Activated naive CD8-positive, alpha-beta T cell treated with anti-CD3 and anti-CD28 coated beads, Interleukin-2, amount 10 ng/mL, durations not matched to agents 7 days and 5 days (primary cell): ENCODE results near the gene SQOR. TPM values are rescaled to one million over a fixed set of nuclear protein-coding genes. Genes with fewer than 3 reads are reported as not detected.

Source experiments
- ATAC-seq: fragments of 150-1000 bp; cut with Tn5 transposase; one replicate; pipeline ENCODE4 v1.10.0; 2021; ENCODE audit warnings: low read depth, moderate library complexity
- POLR2A ChIA-PET: fragments of 350-600 bp; sonication (Branson Sonifier 250); formaldehyde crosslinking; loops from one replicate; lab custom pipeline; 2021; ENCODE audit warnings: antibody characterized with exemption; lab: Charles Lee
- DNase-seq: peaks from one replicate; pipeline ENCODE4 v3.0.0; 2021
- H3K27ac Mint-ChIP-seq: one replicate; pipeline ENCODE4 v1.8.0; 2022; ENCODE audit warnings: mild to moderate bottlenecking, mixed read lengths
- H3K27me3 Mint-ChIP-seq: one replicate; pipeline ENCODE4 v1.8.0; 2022; ENCODE audit warnings: mild to moderate bottlenecking, moderate library complexity, mixed read lengths
- H3K36me3 Mint-ChIP-seq: one replicate; pipeline ENCODE4 v1.8.0; 2021; ENCODE audit warnings: mild to moderate bottlenecking, mixed read lengths
- H3K4me1 Mint-ChIP-seq: one replicate; pipeline ENCODE4 v1.8.0; 2021; ENCODE audit warnings: mixed read lengths
- H3K4me3 Mint-ChIP-seq: one replicate; pipeline ENCODE4 v1.8.0; 2022; ENCODE audit warnings: mild to moderate bottlenecking, moderate library complexity, mixed read lengths
- H3K9me3 Mint-ChIP-seq: one replicate; pipeline ENCODE4 v1.8.0; 2021; ENCODE audit warnings: mixed read lengths
- total RNA-seq, 2 experiments: library from RNA; stranded (reverse); gene quantifications; one replicate each; pipeline ENCODE4 v1.2.3, GENCODE V29; 2021

SQOR gene
- total RNA-seq, 2 experiments from 2014 or later, result 65.6 to 66.8 TPM

GRCh38 chr15:45657254-45657653 is 22.4 kb downstream of the SQOR start:
- no peak for DNase-seq
- Mint-ChIP-seq H3K27ac (no peak overlapping the region), H3K4me3 (no peak overlapping the region), H3K9me3 (peaks cover 2% of the 10 kb centered on the region), H3K4me1 (peaks cover 15% of the 10 kb centered on the region), H3K27me3 (no peaks in the 10 kb centered on the region), H3K36me3 (peaks cover 17% of the 10 kb centered on the region)
- POLR2A ChIA-PET, result no interaction called here
- no peak for ATAC-seq

- Mint-ChIP-seq H3K27me3 (no peaks in the 10 kb centered on the region), H3K4me3 (no peak overlapping the region), H3K4me1 (peaks cover 12% of the 10 kb centered on the region), H3K9me3 (peaks cover 2% of the 10 kb centered on the region), H3K27ac (no peak overlapping the region), H3K36me3 (peaks cover 17% of the 10 kb centered on the region)
- no peak for ATAC-seq
- POLR2A ChIA-PET, result no interaction called here
- DNase-seq, result no peak
Observed at GRCh38 chr15:45657764-45658545, 23.1 kb downstream of the SQOR start.

- Mint-ChIP-seq H3K36me3 (peaks cover 25% of the 10 kb centered on the region), H3K4me3 (no peak overlapping the region), H3K4me1 (peaks cover 7% of the 10 kb centered on the region), H3K9me3 (no peaks in the 10 kb centered on the region), H3K27ac (no peak overlapping the region), H3K27me3 (no peaks in the 10 kb centered on the region)
- POLR2A ChIA-PET, result no interaction called here
- DNase-seq, result no peak
- no peak for ATAC-seq
Observed at GRCh38 chr15:45660231-45660979, 25.6 kb downstream of the SQOR start.

- H3K4me1 Mint-ChIP-seq, result peaks cover 13% of the 10 kb centered on the region
- DNase-seq, result no peak
- peaks cover 30% of the 10 kb centered on the region for H3K36me3 Mint-ChIP-seq
- no peak overlapping the region for H3K4me3 Mint-ChIP-seq
- ATAC-seq, result no peak
- H3K27me3 Mint-ChIP-seq, result no peaks in the 10 kb centered on the region
- no peak overlapping the region for H3K27ac Mint-ChIP-seq
- POLR2A ChIA-PET, result no interaction called here
- no peaks in the 10 kb centered on the region for H3K9me3 Mint-ChIP-seq
Observed at GRCh38 chr15:45662375-45662774, 27.5 kb downstream of the SQOR start.

- Mint-ChIP-seq H3K27me3 (no peaks in the 10 kb centered on the region), H3K4me1 (peaks cover 15% of the 10 kb centered on the region), H3K27ac (no peak overlapping the region), H3K36me3 (peaks cover 33% of the 10 kb centered on the region), H3K9me3 (no peaks in the 10 kb centered on the region), H3K4me3 (no peak overlapping the region)
- ATAC-seq, result no peak
- no peak for DNase-seq
- POLR2A ChIA-PET, result no interaction called here
Observed at GRCh38 chr15:45664451-45664850, 29.6 kb downstream of the SQOR start.

- H3K4me3 Mint-ChIP-seq, result no peak overlapping the region
- ATAC-seq (no peak), DNase-seq (no peak)
- no peaks in the 10 kb centered on the region for H3K27me3 Mint-ChIP-seq
- H3K4me1 Mint-ChIP-seq, result peaks cover 15% of the 10 kb centered on the region
- peaks cover 32% of the 10 kb centered on the region for H3K36me3 Mint-ChIP-seq
- POLR2A ChIA-PET, result no interaction called here
- no peak overlapping the region for H3K27ac Mint-ChIP-seq
- H3K9me3 Mint-ChIP-seq, result no peaks in the 10 kb centered on the region
Observed at GRCh38 chr15:45665261-45665660, 30.4 kb downstream of the SQOR start.

- H3K4me1 Mint-ChIP-seq, result peaks cover 15% of the 10 kb centered on the region
- ATAC-seq (no peak), DNase-seq (no peak)
- no peaks in the 10 kb centered on the region for H3K9me3 Mint-ChIP-seq
- peaks cover 33% of the 10 kb centered on the region for H3K36me3 Mint-ChIP-seq
- POLR2A ChIA-PET, result no interaction called here
- no peaks in the 10 kb centered on the region for H3K27me3 Mint-ChIP-seq
- no peak overlapping the region for H3K27ac Mint-ChIP-seq
- no peak overlapping the region for H3K4me3 Mint-ChIP-seq
Observed at GRCh38 chr15:45666119-45666875, 31.5 kb downstream of the SQOR start.

GRCh38 chr15:45667002-45667401 is 32.2 kb downstream of the SQOR start:
- Mint-ChIP-seq H3K27me3 (no peaks in the 10 kb centered on the region), H3K9me3 (no peaks in the 10 kb centered on the region), H3K4me3 (no peak overlapping the region), H3K4me1 (peaks cover 15% of the 10 kb centered on the region), H3K36me3 (peaks cover 32% of the 10 kb centered on the region), H3K27ac (no peak overlapping the region)
- DNase-seq (no peak), ATAC-seq (no peak)
- POLR2A ChIA-PET, result no interaction called here

GRCh38 chr15:45668386-45668785 is 33.6 kb downstream of the SQOR start:
- no peak for DNase-seq
- peaks cover 32% of the 10 kb centered on the region for H3K36me3 Mint-ChIP-seq
- no peaks in the 10 kb centered on the region for H3K27me3 Mint-ChIP-seq
- no peak for ATAC-seq
- H3K9me3 Mint-ChIP-seq, result no peaks in the 10 kb centered on the region
- POLR2A ChIA-PET, result no interaction called here
- H3K27ac Mint-ChIP-seq, result peak overlapping the region; percentile 11
- no peak overlapping the region for H3K4me3 Mint-ChIP-seq
- H3K4me1 Mint-ChIP-seq, result peaks cover 15% of the 10 kb centered on the region

- H3K4me1 Mint-ChIP-seq, result peaks cover 11% of the 10 kb centered on the region
Observed at GRCh38 chr15:45669422-45669821, 34.6 kb downstream of the SQOR start.

GRCh38 chr15:45670091-45670490 is 35.3 kb downstream of the SQOR start:
- Mint-ChIP-seq H3K4me1 (peaks cover 9% of the 10 kb centered on the region), H3K27me3 (no peaks in the 10 kb centered on the region), H3K4me3 (no peak overlapping the region), H3K36me3 (peaks cover 23% of the 10 kb centered on the region), H3K9me3 (no peaks in the 10 kb centered on the region), H3K27ac (no peak overlapping the region)
- DNase-seq (no peak), ATAC-seq (no peak)
- POLR2A ChIA-PET, result no interaction called here

More at GRCh38 chr15:45669422-45669821, 34.6 kb downstream of the SQOR start:
- Mint-ChIP-seq H3K9me3 (no peaks in the 10 kb centered on the region), H3K27me3 (no peaks in the 10 kb centered on the region), H3K27ac (no peak overlapping the region), H3K36me3 (peaks cover 27% of the 10 kb centered on the region), H3K4me3 (no peak overlapping the region)
- ATAC-seq (no peak), DNase-seq (no peak)
- POLR2A ChIA-PET, result no interaction called here

- POLR2A ChIA-PET, result no interaction called here
- ATAC-seq, result no peak
- peaks cover 9% of the 10 kb centered on the region for H3K4me1 Mint-ChIP-seq
- DNase-seq, result no peak
- peaks cover 23% of the 10 kb centered on the region for H3K36me3 Mint-ChIP-seq
- no peak overlapping the region for H3K27ac Mint-ChIP-seq
- H3K27me3 Mint-ChIP-seq, result no peaks in the 10 kb centered on the region
- no peaks in the 10 kb centered on the region for H3K9me3 Mint-ChIP-seq
- H3K4me3 Mint-ChIP-seq, result no peak overlapping the region
Observed at GRCh38 chr15:45670511-45670910, 35.7 kb downstream of the SQOR start.

GRCh38 chr15:45674677-45675076 is 39.8 kb downstream of the SQOR start:
- ATAC-seq, result no peak
- H3K27ac Mint-ChIP-seq, result no peak overlapping the region
- no peaks in the 10 kb centered on the region for H3K27me3 Mint-ChIP-seq
- DNase-seq, result no peak
- H3K36me3 Mint-ChIP-seq, result peaks cover 27% of the 10 kb centered on the region
- POLR2A ChIA-PET, result no interaction called here
- H3K4me3 Mint-ChIP-seq, result no peak overlapping the region
- no peaks in the 10 kb centered on the region for H3K4me1 Mint-ChIP-seq
- H3K9me3 Mint-ChIP-seq, result no peaks in the 10 kb centered on the region
